ENCODE measurements around the gene C17orf58. TPM values are rescaled to one million over a fixed set of nuclear protein-coding genes. Genes with fewer than 3 reads are reported as not detected.
"Not testable (repeated sequence)": the region's sequence is repeated elsewhere in the genome, so short reads cannot be mapped to it uniquely, and the experiment has no call there.

Gene C17orf58
- total RNA-seq, 1 experiment from 2014 or later: 68.4 TPM

- DNase-seq (ENCODE audit: low read depth, low spot score); in situ Hi-C loops (cut with HindIII; ENCODE audit: low pct_unique_long_range_greater_than_20kb, low sequenced_read_pairs): not testable (repeated sequence)
These were observed 15.4 kb downstream of the C17orf58 start for GRCh38 chr17:67980883-67981282.

- in situ Hi-C loops (cut with HindIII; ENCODE audit: low pct_unique_long_range_greater_than_20kb, low sequenced_read_pairs): no loop called here
- no peak for DNase-seq (ENCODE audit: low read depth, low spot score)
These were observed 15.8 kb downstream of the C17orf58 start for GRCh38 chr17:67980456-67980855.

DNA sequence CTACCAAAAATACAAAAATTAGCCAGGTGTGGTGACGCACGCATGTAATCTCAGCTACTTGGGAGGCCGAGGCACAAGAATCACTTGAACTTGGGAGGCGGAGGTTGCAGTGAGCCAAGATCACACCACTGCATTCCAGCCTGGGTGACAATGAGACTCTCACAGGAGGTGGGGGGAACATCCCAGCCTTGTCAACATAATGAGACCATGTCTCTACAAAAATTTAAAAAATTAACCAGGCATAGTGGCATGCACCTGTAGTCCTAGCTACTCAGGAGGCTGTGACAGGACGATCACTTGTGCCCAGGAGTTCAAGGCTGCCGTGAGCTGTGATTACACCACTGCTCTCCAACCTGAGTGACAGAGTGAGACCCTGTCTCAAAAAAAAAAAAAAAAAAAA, 20.0 kb downstream of the C17orf58 start:
- in situ Hi-C loops (cut with HindIII; ENCODE audit: low pct_unique_long_range_greater_than_20kb, low sequenced_read_pairs); DNase-seq (ENCODE audit: low read depth, low spot score): not testable (repeated sequence)

DNA sequence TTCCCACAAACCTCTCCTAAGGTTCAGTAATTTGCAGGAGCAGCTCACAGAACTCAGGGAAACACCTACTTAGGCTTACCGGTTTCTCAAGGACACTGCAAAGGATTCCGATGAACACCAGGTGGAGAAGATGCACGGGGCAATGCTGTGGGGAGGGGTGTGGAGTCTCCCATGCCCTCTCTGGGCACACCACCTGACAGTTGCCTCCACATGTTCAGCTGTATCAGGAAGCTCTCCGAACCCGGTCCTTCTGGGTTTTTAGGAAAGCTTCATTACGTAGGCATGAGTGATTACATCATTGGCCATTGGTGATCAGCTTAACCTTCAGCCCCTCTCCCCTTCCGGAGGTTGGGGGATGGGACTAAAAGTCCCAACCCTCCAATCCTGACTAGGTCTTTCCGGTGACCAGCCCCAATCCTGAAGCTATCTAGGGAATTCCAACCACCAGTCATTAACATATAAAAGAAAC, 21.6 kb downstream of the C17orf58 start:
- in situ Hi-C loops (cut with HindIII; ENCODE audit: low pct_unique_long_range_greater_than_20kb, low sequenced_read_pairs): no loop called here
- no peak for DNase-seq (ENCODE audit: low read depth, low spot score)

DNA sequence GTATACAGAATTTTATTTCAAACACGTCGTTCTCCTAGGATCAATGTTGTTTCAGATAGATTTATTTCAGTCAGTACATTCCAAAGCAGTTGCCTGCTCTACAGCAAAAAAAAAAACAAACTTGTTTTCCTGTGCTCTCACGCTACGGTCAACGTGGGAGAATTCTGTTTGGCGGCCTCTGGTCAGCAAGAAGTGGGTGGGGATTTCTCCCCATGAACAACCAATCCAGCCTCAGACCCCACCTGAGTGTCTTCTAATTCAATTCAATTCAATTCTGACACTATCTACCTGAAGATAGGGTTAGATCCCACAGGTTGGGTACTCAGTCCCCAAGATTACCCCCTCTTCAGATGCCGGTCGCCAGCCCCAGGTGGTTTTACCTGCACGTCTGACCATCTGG, 22.1 kb downstream of the C17orf58 start:
- in situ Hi-C loops (cut with HindIII; ENCODE audit: low pct_unique_long_range_greater_than_20kb, low sequenced_read_pairs): no loop called here
- DNase-seq (ENCODE audit: low read depth, low spot score): no peak

DNA sequence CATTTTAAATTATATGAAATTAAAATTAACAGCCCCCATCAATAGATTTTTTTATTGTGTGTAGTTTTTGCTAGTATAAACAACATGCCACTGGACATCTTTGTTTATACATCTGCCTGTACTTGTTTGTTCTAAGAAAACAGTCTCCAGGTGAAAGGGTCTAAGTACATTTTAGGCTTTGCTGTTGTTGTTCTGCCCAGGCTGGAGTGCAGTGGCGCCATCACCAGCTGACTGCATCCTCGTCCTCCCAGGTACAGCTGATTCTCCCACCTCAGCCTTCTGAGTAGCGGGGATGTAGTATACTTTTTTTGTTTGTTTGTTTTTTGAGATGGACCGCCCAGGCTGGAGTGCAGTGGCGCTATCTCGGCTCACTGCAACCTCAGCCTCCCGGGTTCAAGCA, 25.5 kb downstream of the C17orf58 start:
- in situ Hi-C loops (cut with HindIII; ENCODE audit: low pct_unique_long_range_greater_than_20kb, low sequenced_read_pairs): no loop called here
- DNase-seq (ENCODE audit: low read depth, low spot score): no peak

DNA sequence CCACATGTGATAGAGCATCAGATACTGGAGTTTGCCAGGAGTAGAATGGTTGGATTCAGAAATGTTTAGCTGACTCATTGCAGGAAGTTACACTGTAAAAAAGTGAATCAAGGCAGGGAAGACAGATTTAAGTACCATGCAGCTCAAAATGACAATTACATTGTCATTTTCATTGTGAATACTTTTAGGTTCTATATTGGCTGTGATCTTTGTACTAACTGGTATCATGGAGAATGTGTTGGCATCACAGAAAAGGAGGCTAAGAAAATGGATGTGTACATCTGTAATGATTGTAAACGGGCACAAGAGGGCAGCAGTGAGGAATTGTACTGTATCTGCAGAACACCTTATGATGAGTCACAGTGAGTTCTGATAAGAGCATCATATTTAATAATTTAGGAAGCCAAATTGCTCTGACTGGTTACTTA, 33.1 kb downstream of the C17orf58 start:
- DNase-seq (ENCODE audit: low read depth, low spot score): peak; percentile 90
- in situ Hi-C loops (cut with HindIII; ENCODE audit: low pct_unique_long_range_greater_than_20kb, low sequenced_read_pairs): not testable (repeated sequence)

GRCh38 chr17:67962156-67962555, 34.1 kb downstream of the C17orf58 start:
- DNase-seq (ENCODE audit: low read depth, low spot score); in situ Hi-C loops (cut with HindIII; ENCODE audit: low pct_unique_long_range_greater_than_20kb, low sequenced_read_pairs): not testable (repeated sequence)

GRCh38 chr17:67960276-67960675, 36.0 kb downstream of the C17orf58 start:
- in situ Hi-C loops (cut with HindIII; ENCODE audit: low pct_unique_long_range_greater_than_20kb, low sequenced_read_pairs); DNase-seq (ENCODE audit: low read depth, low spot score): not testable (repeated sequence)

DNA sequence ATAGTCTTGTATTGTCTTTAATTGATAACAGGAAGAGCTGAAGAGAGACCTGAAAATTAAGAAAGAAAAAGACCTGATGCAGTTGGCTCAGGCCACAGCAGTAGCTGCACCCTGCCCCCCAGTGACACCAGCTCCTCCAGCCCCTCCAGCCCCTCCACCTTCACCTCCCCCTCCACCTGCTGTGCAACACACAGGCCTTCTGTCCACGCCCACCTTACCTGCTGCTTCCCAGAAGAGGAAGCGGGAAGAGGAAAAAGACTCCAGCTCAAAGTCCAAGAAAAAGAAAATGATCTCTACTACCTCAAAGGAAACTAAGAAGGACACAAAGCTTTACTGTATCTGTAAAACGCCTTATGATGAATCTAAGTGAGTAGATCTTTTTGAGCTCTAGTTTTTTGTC, 36.8 kb downstream of the C17orf58 start:
- no peak for DNase-seq (ENCODE audit: low read depth, low spot score)
- in situ Hi-C loops (cut with HindIII; ENCODE audit: low pct_unique_long_range_greater_than_20kb, low sequenced_read_pairs): no loop called here

DNA sequence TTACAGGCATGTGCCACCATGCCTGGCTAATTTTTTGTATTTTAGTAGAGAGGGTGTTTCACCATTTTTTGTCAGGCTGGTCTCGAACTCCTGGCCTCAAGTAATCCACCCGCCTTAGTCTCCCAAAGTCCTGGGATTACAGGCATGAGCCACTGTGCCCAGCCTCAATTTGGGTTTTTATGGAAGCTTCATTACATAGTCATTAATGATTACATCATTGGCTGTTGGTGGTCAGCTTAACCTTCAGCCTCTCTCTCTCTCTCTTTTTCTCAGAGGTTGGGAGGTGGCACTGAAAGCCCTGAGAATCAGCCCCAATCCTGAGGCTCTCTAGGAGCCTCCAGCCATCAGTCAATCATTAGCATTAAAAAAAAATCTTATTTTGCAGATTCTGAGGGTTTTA, 45.3 kb downstream of the C17orf58 start:
- in situ Hi-C loops (cut with HindIII; ENCODE audit: low pct_unique_long_range_greater_than_20kb, low sequenced_read_pairs): no loop called here
- DNase-seq (ENCODE audit: low read depth, low spot score): no peak

GRCh38 chr17:67947325-67947813, 48.9 kb downstream of the C17orf58 start:
- DNase-seq (ENCODE audit: low read depth, low spot score): no peak
- in situ Hi-C loops (cut with HindIII; ENCODE audit: low pct_unique_long_range_greater_than_20kb, low sequenced_read_pairs): no loop called here

DNA sequence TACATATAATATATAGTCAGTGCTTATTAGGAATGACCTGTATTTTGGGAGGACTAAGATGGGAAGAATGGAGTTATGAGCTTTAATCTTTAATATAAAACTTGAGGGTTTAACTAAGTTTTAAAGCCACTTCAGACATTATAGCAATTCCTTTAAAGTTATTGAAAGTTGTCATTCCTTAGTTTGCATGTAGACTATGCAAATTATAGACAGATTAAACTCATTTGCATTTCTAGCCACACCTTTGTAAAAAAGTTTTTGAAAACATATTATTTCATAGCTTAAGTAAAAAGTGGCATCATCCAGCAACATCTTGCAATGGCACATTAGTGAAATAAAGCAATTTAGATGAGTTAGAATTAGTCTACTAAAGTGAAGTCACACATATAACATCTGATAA, 49.8 kb downstream of the C17orf58 start:
- DNase-seq (ENCODE audit: low read depth, low spot score): no peak
- in situ Hi-C loops (cut with HindIII; ENCODE audit: low pct_unique_long_range_greater_than_20kb, low sequenced_read_pairs): no loop called here

DNA sequence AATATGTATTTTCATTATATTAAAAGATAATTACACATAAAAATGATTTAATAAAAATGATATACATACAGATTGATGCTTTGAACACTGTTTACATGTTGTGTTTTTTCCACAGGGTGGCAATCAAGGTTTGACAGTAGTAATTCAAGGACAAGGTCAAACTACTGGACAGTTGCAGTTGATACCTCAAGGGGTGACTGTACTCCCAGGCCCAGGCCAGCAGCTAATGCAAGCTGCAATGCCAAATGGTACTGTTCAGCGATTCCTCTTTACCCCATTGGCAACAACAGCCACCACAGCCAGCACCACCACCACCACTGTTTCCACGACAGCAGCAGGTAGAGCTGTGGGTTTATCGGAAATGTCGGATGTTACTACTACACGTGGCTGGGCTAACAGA, 52.2 kb downstream of the C17orf58 start:
- in situ Hi-C loops (cut with HindIII; ENCODE audit: low pct_unique_long_range_greater_than_20kb, low sequenced_read_pairs): no loop called here

DNA sequence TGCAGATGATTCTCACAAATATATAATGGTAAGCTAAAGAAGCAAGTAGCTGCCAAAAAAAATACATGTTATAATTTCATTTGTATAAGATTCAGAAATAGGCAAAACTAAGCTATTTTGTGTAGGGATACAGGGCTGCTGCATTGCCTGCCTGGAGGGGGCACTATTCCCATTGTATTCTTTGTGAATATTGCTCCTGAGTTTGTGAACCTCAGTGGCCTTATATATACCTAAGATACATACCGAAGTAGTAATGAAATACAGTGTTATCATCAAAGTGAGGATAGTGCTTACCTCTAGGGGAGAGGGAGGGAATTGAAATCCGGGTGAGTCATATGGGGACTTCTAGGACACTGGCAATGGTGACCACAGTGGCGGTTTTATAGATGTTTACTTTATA, 53.5 kb downstream of the C17orf58 start:
- in situ Hi-C loops (cut with HindIII; ENCODE audit: low pct_unique_long_range_greater_than_20kb, low sequenced_read_pairs): no loop called here
- peak; percentile 62 for DNase-seq (ENCODE audit: low read depth, low spot score)

More for the DNA sequence above, 52.2 kb downstream of the C17orf58 start:
- DNase-seq (ENCODE audit: low read depth, low spot score): no peak

Small RNAs within 50 kb of the gene (small RNA-seq; reads per million reads assigned to genes)
- 0 reads per million in 2 experiments for gene RN7SL622P

Other genes starting within 250 kb of the C17orf58 start
- gene BPTF, start 171.0 kb downstream of the C17orf58 start, total RNA-seq (2014; rRNA removed; shearing (Covaris generic)): 60.4 and 64.2 TPM in 2 replicates
- 374 and 388 TPM in 2 replicates for gene KPNA2, start 39.3 kb upstream of the C17orf58 start, total RNA-seq (2014; rRNA removed; shearing (Covaris generic))